HL-60 (cell line): ENCODE data around the gene OSBPL2.

Experiments used
- CTCF ChIP-seq: IDR thresholded peaks from one replicate; pipeline ENCODE4 v1.5.1; 2011; ENCODE audit warnings: low read length, control low read depth, inconsistent platforms; ENCODE audit not compliant: insufficient read depth
- GABPA ChIP-seq: IDR thresholded peaks from 2 replicates; pipeline ENCODE4 v1.6.1; 2012; ENCODE audit warnings: low read depth
- POLR2AphosphoS5 ChIP-seq: IDR thresholded peaks from 2 replicates; pipeline ENCODE4 v1.6.1; 2012; ENCODE audit warnings: low read depth
- SPI1 ChIP-seq: IDR thresholded peaks from 2 replicates; pipeline ENCODE4 v1.6.1; 2012; ENCODE audit warnings: low read depth, mild to moderate bottlenecking, borderline replicate concordance
- TF ChIP-seq, protein P1 (sequence below): IDR thresholded peaks from 2 replicates; pipeline ENCODE4 v1.6.1; 2012; ENCODE audit warnings: low read depth; ENCODE audit not compliant: insufficient replicate concordance

DNA sequence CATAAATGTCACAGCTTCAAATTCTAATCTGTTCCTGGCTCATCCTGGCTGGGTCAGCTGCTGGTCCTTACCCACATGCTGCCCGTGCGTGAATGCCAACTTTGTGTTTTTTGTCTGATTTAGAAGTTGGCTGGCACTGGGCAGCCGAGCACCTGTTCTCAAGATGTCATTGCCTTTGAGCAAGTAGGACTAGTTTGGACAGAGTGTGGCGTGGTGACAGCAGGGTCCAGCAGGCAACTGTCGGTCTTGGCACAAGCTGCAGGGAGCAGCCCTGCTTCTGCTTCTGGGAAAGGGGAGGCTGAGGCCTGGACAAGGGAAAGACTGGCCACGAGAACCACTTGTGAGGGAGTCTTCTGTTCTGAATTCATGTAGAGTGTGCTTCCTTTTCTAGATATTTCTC, 38.1 kb downstream of the OSBPL2 start:
- TF ChIP-seq CTCF = no peak
- no peak for TF ChIP-seq POLR2AphosphoS5
- no peak for TF ChIP-seq GABPA
- TF ChIP-seq, protein P1, sequence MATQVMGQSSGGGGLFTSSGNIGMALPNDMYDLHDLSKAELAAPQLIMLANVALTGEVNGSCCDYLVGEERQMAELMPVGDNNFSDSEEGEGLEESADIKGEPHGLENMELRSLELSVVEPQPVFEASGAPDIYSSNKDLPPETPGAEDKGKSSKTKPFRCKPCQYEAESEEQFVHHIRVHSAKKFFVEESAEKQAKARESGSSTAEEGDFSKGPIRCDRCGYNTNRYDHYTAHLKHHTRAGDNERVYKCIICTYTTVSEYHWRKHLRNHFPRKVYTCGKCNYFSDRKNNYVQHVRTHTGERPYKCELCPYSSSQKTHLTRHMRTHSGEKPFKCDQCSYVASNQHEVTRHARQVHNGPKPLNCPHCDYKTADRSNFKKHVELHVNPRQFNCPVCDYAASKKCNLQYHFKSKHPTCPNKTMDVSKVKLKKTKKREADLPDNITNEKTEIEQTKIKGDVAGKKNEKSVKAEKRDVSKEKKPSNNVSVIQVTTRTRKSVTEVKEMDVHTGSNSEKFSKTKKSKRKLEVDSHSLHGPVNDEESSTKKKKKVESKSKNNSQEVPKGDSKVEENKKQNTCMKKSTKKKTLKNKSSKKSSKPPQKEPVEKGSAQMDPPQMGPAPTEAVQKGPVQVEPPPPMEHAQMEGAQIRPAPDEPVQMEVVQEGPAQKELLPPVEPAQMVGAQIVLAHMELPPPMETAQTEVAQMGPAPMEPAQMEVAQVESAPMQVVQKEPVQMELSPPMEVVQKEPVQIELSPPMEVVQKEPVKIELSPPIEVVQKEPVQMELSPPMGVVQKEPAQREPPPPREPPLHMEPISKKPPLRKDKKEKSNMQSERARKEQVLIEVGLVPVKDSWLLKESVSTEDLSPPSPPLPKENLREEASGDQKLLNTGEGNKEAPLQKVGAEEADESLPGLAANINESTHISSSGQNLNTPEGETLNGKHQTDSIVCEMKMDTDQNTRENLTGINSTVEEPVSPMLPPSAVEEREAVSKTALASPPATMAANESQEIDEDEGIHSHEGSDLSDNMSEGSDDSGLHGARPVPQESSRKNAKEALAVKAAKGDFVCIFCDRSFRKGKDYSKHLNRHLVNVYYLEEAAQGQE = no peak
- no peak for TF ChIP-seq SPI1
